GM10248 (cell line): ENCODE results near the gene ALG3.

Experiments
- CTCF ChIA-PET: fragments of 300-600 bp; sonication (Branson Sonifier 250); formaldehyde crosslinking; extraction: SDS; loops from one replicate; lab custom pipeline; 2021; ENCODE audit warnings: antibody characterized with exemption; lab: Yijun Ruan, JAX
- POLR2A ChIA-PET: fragments of 350-650 bp; sonication (Branson Sonifier 250); formaldehyde crosslinking; extraction: SDS; loops from one replicate; lab custom pipeline; 2020; ENCODE audit warnings: antibody characterized with exemption; lab: Yijun Ruan, JAX
- DNase-seq: peaks from one replicate; pipeline ENCODE4 v3.0.0; 2012; ENCODE audit errors: extremely low spot score
- CTCF ChIP-seq: IDR thresholded peaks from 2 replicates; pipeline ENCODE4 v1.5.1; 2012; ENCODE audit warnings: mild to moderate bottlenecking, low read depth; ENCODE audit errors: extremely low read depth, missing control alignments, control extremely low read depth

ALG3 gene

GRCh38 chr3:184248454-184249411 is at the start of gene ALG3:
Gene ALG3 (minus strand): TSS chr3:184248962. CDS start chr3:184248940, 22 bp downstream.
- POLR2A ChIA-PET, result no interaction called here
- no peak for TF ChIP-seq CTCF
- peak; percentile 86 for DNase-seq
- CTCF ChIA-PET, result interaction anchor here (0.8 to 7.1 kb wide), 8 partner anchors 9 to 351 kb away, joined by 3 to 70 read pairs (median 7); partner anchors contain the start of gene VWA5B2

DNA sequence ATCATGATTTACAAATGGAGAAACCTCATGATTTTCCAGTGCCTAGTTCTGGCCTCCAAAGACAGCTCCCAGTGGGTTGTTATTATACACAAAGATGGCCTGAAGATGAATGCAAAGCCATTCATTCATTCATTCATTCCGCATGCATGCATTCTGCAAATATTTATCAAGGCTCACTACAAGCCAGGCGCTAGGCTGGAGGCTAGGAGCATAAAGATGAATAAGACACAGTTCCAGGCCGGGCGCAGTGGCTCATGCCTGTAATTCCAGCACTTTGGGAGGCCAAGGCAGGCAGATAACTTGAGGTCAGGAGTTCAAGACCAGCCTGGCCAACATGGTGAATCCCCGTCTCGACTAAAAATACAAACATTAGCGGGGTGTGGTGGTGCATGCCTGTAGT is 47.9 kb upstream of the ALG3 start:
- no peak for TF ChIP-seq CTCF
- no peak for DNase-seq
- ChIA-PET POLR2A (no interaction called here), CTCF (interaction anchor here (0.6 to 1.7 kb wide), 3 partner anchors 10 to 411 kb away, joined by 3 to 6 read pairs (median 4); no protein-coding TSS in a partner anchor)

DNA sequence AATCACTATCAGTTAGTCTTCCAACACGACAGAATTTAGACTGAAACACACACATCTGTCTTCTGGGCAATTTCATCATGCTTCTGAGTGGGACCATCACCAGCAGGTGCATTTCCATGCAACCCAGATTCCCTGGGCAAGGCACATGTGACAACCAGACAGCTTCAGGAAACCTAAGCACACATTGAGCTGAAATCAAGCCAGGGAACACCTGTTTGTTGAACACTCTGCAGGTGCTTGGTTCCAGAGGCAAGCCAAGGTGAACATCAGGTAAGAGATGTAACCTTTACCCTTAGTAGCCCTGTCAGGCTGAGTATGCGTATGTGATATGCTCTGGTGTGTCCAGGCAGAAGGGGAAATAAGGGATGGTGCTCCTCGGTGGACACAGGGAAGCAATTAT is 47.0 kb upstream of the ALG3 start:
- no peak for DNase-seq
- no peak for TF ChIP-seq CTCF
- POLR2A ChIA-PET, result no interaction called here
- CTCF ChIA-PET, result interaction anchor here (1.0 to 3.3 kb wide), 4 partner anchors 9 to 400 kb away, joined by 3 to 11 read pairs (median 4); no protein-coding TSS in a partner anchor

DNA sequence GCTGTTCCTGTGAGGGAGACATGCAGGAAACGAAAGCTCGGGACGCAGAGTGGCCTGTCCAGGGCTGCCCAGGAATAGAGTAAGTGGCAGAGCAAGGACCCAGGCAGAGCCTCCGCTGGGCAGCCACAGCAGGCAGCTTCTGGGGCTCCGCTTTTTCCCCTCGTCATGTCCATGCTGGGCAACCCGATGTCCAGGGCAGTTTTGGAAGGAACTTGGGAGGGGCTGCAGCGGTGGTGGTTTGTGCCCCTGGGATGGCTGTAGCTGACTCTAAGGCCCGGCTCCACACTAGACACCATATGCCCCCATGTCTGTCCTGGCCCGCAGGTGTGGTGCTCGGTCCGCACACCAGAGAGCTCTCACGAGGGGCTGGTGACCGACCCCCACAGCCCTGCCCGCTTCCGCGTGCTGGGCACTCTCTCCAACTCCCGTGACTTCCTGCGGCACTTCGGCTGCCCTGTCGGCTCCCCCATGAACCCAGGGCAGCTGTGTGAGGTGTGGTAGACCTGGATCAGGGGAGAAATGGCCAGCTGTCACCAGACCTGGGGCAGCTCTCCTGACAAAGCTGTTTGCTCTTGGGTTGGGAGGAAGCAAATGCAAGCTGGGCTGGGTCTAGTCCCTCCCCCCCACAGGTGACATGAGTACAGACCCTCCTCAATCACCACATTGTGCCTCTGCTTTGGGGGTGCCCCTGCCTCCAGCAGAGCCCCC is 43.1 kb upstream of the ALG3 start:
- TF ChIP-seq CTCF, result no peak
- DNase-seq, result no peak
- ChIA-PET POLR2A (no interaction called here), CTCF (interaction anchor here (1.2 to 1.8 kb wide), 4 partner anchors 42 to 396 kb away, joined by 3 to 4 read pairs (median 3); no protein-coding TSS in a partner anchor)

DNA sequence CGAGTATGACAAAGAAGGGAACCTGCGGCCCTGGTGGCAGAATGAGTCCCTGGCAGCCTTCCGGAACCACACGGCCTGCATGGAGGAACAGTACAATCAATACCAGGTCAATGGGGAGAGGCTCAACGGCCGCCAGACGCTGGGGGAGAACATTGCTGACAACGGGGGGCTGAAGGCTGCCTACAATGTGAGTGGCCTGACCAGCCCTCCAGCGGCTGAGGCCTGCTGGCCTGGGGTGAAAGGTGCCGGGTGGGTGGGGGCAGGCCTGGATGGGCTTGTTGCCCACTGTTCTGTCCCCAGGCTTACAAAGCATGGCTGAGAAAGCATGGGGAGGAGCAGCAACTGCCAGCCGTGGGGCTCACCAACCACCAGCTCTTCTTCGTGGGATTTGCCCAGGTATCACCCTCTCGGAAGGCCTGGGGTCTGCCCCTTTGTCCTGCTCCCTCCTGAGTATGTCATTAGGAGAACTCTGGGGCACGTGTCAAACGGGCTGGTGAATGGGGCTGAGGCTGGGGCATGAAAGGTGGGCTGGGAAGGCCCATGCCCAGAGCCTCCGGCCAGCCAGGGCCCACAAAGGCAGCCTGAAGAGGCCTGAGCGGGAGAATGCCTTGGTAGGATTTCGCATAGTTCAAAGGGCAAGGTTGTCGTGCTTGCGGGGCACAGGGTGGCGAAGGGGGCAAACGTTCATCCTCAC is 42.4 kb upstream of the ALG3 start:
- CTCF ChIA-PET, result interaction anchor here (1.0 to 1.6 kb wide), 3 partner anchors 41 to 394 kb away, joined by 3 to 4 read pairs (median 3); no protein-coding TSS in a partner anchor
- POLR2A ChIA-PET, result no interaction called here
- no peak for DNase-seq
- TF ChIP-seq CTCF, result no peak
